GM12872 (cell line): ENCODE measurements around the gene PPP1R3A.

ENCODE experiments used
- CTCF ChIP-seq: IDR thresholded peaks from 3 replicates; pipeline ENCODE4 v1.5.1; 2011; ENCODE audit warnings: low read depth, mild to moderate bottlenecking, low read length, moderate library complexity; ENCODE audit not compliant: insufficient read depth

PPP1R3A gene

GRCh38 chr7:113880559-113880958 lies 38.2 kb downstream of the PPP1R3A start:
- TF ChIP-seq CTCF, result no peak

GRCh38 chr7:113878394-113878992 lies 40.3 kb downstream of the PPP1R3A start:
- no peak for TF ChIP-seq CTCF

GRCh38 chr7:113875224-113875623 lies 43.6 kb downstream of the PPP1R3A start:
- TF ChIP-seq CTCF, result no peak

GRCh38 chr7:113873554-113874151 lies 45.2 kb downstream of the PPP1R3A start:
- no peak for TF ChIP-seq CTCF

- no peak for TF ChIP-seq CTCF
Observed at GRCh38 chr7:113872981-113873380, 45.8 kb downstream of the PPP1R3A start.

GRCh38 chr7:113867325-113867724 lies 51.5 kb downstream of the PPP1R3A start:
- no peak for TF ChIP-seq CTCF

- no peak for TF ChIP-seq CTCF
Observed at GRCh38 chr7:113856010-113856409, 62.8 kb downstream of the PPP1R3A start.

GRCh38 chr7:113840954-113841353 lies 77.9 kb downstream of the PPP1R3A start:
- no peak for TF ChIP-seq CTCF
